IMR-90 (cell line): ENCODE measurements around the gene PEX6. TPM values are rescaled to one million over a fixed set of nuclear protein-coding genes. Genes with fewer than 3 reads are reported as not detected.

Experiments used
- ATAC-seq: fragments of 200-7000 bp; cut with Tn5 transposase; 2 replicates; pipeline ENCODE4 v1.9.1; 2020; ENCODE audit warnings: low read depth, mild to moderate bottlenecking, moderate library complexity
- BruUV-seq: library from RNA; stranded (reverse); fragments of 400-500 nt; replicated peaks from 2 replicates; lab custom pipeline; 2021; lab: Mats Ljungman, UMichigan
- CTCF ChIA-PET: fragments of 300-600 bp; formaldehyde crosslinking; extraction: SDS; loops from one replicate; lab custom pipeline; 2021; ENCODE audit warnings: antibody characterized with exemption; lab: Yijun Ruan, JAX
- POLR2A ChIA-PET: fragments of 300-600 bp; sonication (Branson Sonifier 250); formaldehyde crosslinking; loops from one replicate; lab custom pipeline; 2022; ENCODE audit warnings: antibody characterized with exemption; ENCODE audit not compliant: unreplicated experiment; lab: Charles Lee
- DNase-seq: peaks from one replicate; pipeline ENCODE4 v3.0.0; 2013
- H2AFZ ChIP-seq: replicated peaks from 2 replicates; pipeline ENCODE3; 2013; ENCODE audit warnings: low read length, mild to moderate bottlenecking; ENCODE audit not compliant: poor library complexity
- H2AK5ac ChIP-seq: 2 replicates; pipeline ENCODE4 v1.6.1; 2013; ENCODE audit warnings: low read depth, low read length, inconsistent platforms
- H2AK9ac ChIP-seq: replicated peaks from 2 replicates; pipeline ENCODE3; 2013; ENCODE audit warnings: mild to moderate bottlenecking, low read depth, low read length, moderate library complexity; ENCODE audit not compliant: poor library complexity
- H2BK120ac ChIP-seq: 2 replicates; pipeline ENCODE4 v1.6.1; 2013; ENCODE audit warnings: low read depth, low read length, inconsistent platforms
- H2BK15ac ChIP-seq: 3 replicates; pipeline ENCODE4 v1.6.1; 2013; ENCODE audit warnings: low read depth, low read length, inconsistent platforms
- H2BK20ac ChIP-seq: 2 replicates; pipeline ENCODE4 v1.6.1; 2013; ENCODE audit warnings: low read depth, mild to moderate bottlenecking, inconsistent platforms, low read length, moderate library complexity
- H2BK5ac ChIP-seq: 2 replicates; pipeline ENCODE4 v1.6.1; 2013; ENCODE audit warnings: mild to moderate bottlenecking, low read depth, low read length, inconsistent platforms; ENCODE audit not compliant: poor library complexity, severe bottlenecking
- H3K14ac ChIP-seq: replicated peaks from 2 replicates; pipeline ENCODE4 v1.6.1; 2013; ENCODE audit warnings: low read depth, low read length, inconsistent platforms
- H3K18ac ChIP-seq: 2 replicates; pipeline ENCODE4 v1.6.1; 2013; ENCODE audit warnings: low read depth, low read length, control low read depth
- H3K23ac ChIP-seq: 2 replicates; pipeline ENCODE4 v1.6.1; 2013; ENCODE audit warnings: low read depth, low read length, inconsistent platforms
- H3K27ac ChIP-seq: 2 replicates; pipeline ENCODE4 v1.5.1; 2013; ENCODE audit warnings: mild to moderate bottlenecking, control low read depth, low read length; ENCODE audit not compliant: insufficient read depth
- H3K27me3 ChIP-seq: 2 replicates; pipeline ENCODE4 v1.6.1; 2013; ENCODE audit warnings: low read length; ENCODE audit not compliant: control insufficient read depth, insufficient read depth
- H3K36me3 ChIP-seq: 2 replicates; pipeline ENCODE4 v1.6.1; 2013; ENCODE audit warnings: low read length, mixed read lengths; ENCODE audit not compliant: control insufficient read depth, insufficient read depth
- H3K4ac ChIP-seq: 2 replicates; pipeline ENCODE4 v1.6.1; 2013; ENCODE audit warnings: low read depth, low read length, inconsistent platforms
- H3K4me1 ChIP-seq: 2 replicates; pipeline ENCODE4 v1.6.1; 2013; ENCODE audit warnings: low read length, mixed read lengths; ENCODE audit not compliant: control insufficient read depth, insufficient read depth
- H3K4me2 ChIP-seq: 2 replicates; pipeline ENCODE4 v1.6.1; 2013; ENCODE audit warnings: low read depth, mild to moderate bottlenecking, control low read depth, low read length, moderate library complexity
- H3K4me3 ChIP-seq: 2 replicates; pipeline ENCODE4 v1.5.1; 2013; ENCODE audit warnings: low read depth, mild to moderate bottlenecking, control low read depth, low read length, moderate library complexity; ENCODE audit not compliant: insufficient read depth
- H3K56ac ChIP-seq: 2 replicates; pipeline ENCODE4 v1.6.1; 2013; ENCODE audit warnings: low read length, inconsistent platforms; ENCODE audit not compliant: insufficient read depth; ENCODE audit errors: extremely low read depth
- H3K79me1 ChIP-seq, 2 experiments: 2 replicates each; pipeline ENCODE4 v1.6.1; 2013; ENCODE audit warnings: low read length in 2 of 2, inconsistent platforms in 1 of 2, low read depth in 1 of 2
- H3K9ac ChIP-seq: 2 replicates; pipeline ENCODE4 v1.6.1; 2013; ENCODE audit warnings: low read depth, low read length, control low read depth
- H3K9me1 ChIP-seq: 2 replicates; pipeline ENCODE4 v1.6.1; 2013; ENCODE audit warnings: low read length, inconsistent platforms; ENCODE audit not compliant: insufficient read depth
- H3K9me3 ChIP-seq: 2 replicates; pipeline ENCODE4 v1.6.1; 2013; ENCODE audit warnings: low read length; ENCODE audit not compliant: control insufficient read depth, insufficient read depth
- H4K20me1 ChIP-seq: 2 replicates; pipeline ENCODE4 v1.6.1; 2013; ENCODE audit warnings: low read length, inconsistent platforms; ENCODE audit not compliant: insufficient read depth
- H4K5ac ChIP-seq: 2 replicates; pipeline ENCODE4 v1.6.1; 2013; ENCODE audit warnings: mild to moderate bottlenecking, low read depth, low read length, control low read depth
- H4K8ac ChIP-seq, 2 experiments: 2 replicates each; pipeline ENCODE4 v1.6.1; 2013; ENCODE audit warnings: low read depth in 2 of 2, low read length in 2 of 2, control low read depth in 1 of 2, inconsistent platforms in 1 of 2
- H4K91ac ChIP-seq: 2 replicates; pipeline ENCODE4 v1.6.1; 2013; ENCODE audit warnings: low read depth, low read length, inconsistent platforms; ENCODE audit not compliant: insufficient read depth
- CHD1 ChIP-seq: IDR thresholded peaks from 2 replicates; pipeline ENCODE4 v1.6.1; 2012; ENCODE audit warnings: low read depth, low read length, improper control_type of control experiment
- RAD21 ChIP-seq: IDR thresholded peaks from 2 replicates; pipeline ENCODE4 v1.6.1; 2012; ENCODE audit warnings: low read length, improper control_type of control experiment
- WGBS, 2 experiments: methylation state at CpG; one replicate each; pipeline versions ENCODE4 v1.1.5 to v1.1.7; 2013; ENCODE audit warnings: missing lambda C conversion rate in 2 of 2; ENCODE audit not compliant: insufficient read length in 1 of 2; ENCODE audit errors: extremely low coverage in 2 of 2; 5-methylcytosine and 5-hydroxymethylcytosine counted together
- dilution Hi-C: fragments of 300-500 bp; cut with HindIII; formaldehyde crosslinking; loops from one replicate; pipeline ENCODE4 v1.14.3; 2018; ENCODE audit warnings: low sequenced_read_pairs; ENCODE audit not compliant: unreplicated experiment
- in situ Hi-C: fragments of 300-500 bp; cut with MboI; formaldehyde crosslinking; loops from 3 replicates; pipeline ENCODE4 v1.14.3; 2019; ENCODE audit warnings: low sequenced_read_pairs, inconsistent platforms, mixed read lengths
- intact Hi-C: fragments of 100-400 bp; cut with micrococcal nuclease; formaldehyde crosslinking; loops from 2 replicates; pipeline ENCODE4 v1.10.0; 2022
- polyA plus RNA-seq, 3 experiments: library from polyadenylated mRNA; depleted of rRNA; stranded (reverse); fragments of >200 nt; gene quantifications; 2 replicates each; pipeline ENCODE4 v1.2.3, GENCODE V29; 2012; ENCODE audit warnings: low replicate concordance in 1 of 3
- total RNA-seq: library from RNA; depleted of rRNA; stranded (reverse); fragments of >200 nt; gene quantifications from 2 replicates; pipeline ENCODE4 v1.2.3, GENCODE V29; 2012

The PEX6 gene
- total and polyA plus RNA-seq, 2 of the 4 experiments (the other 2 are of a cell fraction) = 10.4 to 10.6 TPM

GRCh38 chr6:42967228-42967627 is 11.8 kb downstream of the PEX6 start:
- H3K4ac ChIP-seq = no peak overlapping the region
- no peak overlapping the region for H2BK5ac ChIP-seq
- H3K4me1 ChIP-seq = peaks cover 18% of the 10 kb centered on the region
- DNase-seq (no peak), ATAC-seq (no peak)
- no peak overlapping the region for H3K18ac ChIP-seq
- peaks cover 4 to 28% of the 10 kb centered on the region in 2 experiments; a peak in 3 of 4 replicates for H3K79me1 ChIP-seq
- no peak overlapping the region for H3K27ac ChIP-seq
- H4K8ac ChIP-seq = no peak overlapping the region
- peaks cover 26% of the 10 kb centered on the region for H3K9me1 ChIP-seq
- no peak overlapping the region for H4K5ac ChIP-seq
- H2BK20ac ChIP-seq = no peak overlapping the region
- CTCF ChIA-PET = no interaction called here
- no peak overlapping the region for H3K4me3 ChIP-seq
- H3K27me3 ChIP-seq = no peaks in the 10 kb centered on the region
- in situ Hi-C loops = no loop called here
- H4K20me1 ChIP-seq = peaks cover 9% of the 10 kb centered on the region; the same call in 1 of the 2 replicates
- H3K14ac ChIP-seq = no peak overlapping the region
- H2AK9ac ChIP-seq = no peak overlapping the region
- H3K56ac ChIP-seq = no peak overlapping the region
- POLR2A ChIA-PET = interaction anchor here (0.6 kb wide), 1 partner anchor 22 kb away, joined by 7 read pairs; no protein-coding TSS in a partner anchor
- no TSS peak for BruUV-seq
- no peak overlapping the region for H3K23ac ChIP-seq
- no peaks in the 10 kb centered on the region for H3K9me3 ChIP-seq
- dilution Hi-C loops = no loop called here
- no peak overlapping the region for H3K4me2 ChIP-seq
- no peak overlapping the region for H2BK120ac ChIP-seq
- H2AFZ ChIP-seq = no peak overlapping the region
- H2AK5ac ChIP-seq = no peak overlapping the region
- no peak overlapping the region for H4K91ac ChIP-seq
- no peak for TF ChIP-seq CHD1
- no peak for TF ChIP-seq RAD21
- no CpG with 5 or more reads among the region's 11 CpGs for WGBS, 2 experiments
- no peak overlapping the region for H2BK15ac ChIP-seq
- H3K36me3 ChIP-seq = peaks cover 48% of the 10 kb centered on the region
- H3K9ac ChIP-seq = no peak overlapping the region
- intact Hi-C loops = no loop called here
